GM18909 (cell line): ENCODE results near the gene FCRL1.

ENCODE experiments used
- ATAC-seq: cut with Tn5 transposase; IDR thresholded peaks from one replicate; pipeline ENCODE4 v1.9.1; 2021; ENCODE audit warnings: mild to moderate bottlenecking; ENCODE audit not compliant: unreplicated experiment, poor library complexity

The FCRL1 gene

GRCh38 chr1:157819896-157820295, at the start of gene FCRL1:
FCRL1 (minus strand) TSS chr1:157820120; CDS start chr1:157820037, 83 bp downstream.
- no peak for ATAC-seq

- ATAC-seq = no peak
Observed at GRCh38 chr1:157868654-157869053, 48.7 kb upstream of the FCRL1 start.

GRCh38 chr1:157862114-157863070, 42.5 kb upstream of the FCRL1 start:
- no peak for ATAC-seq

- ATAC-seq = no peak
Observed at GRCh38 chr1:157856538-157856937, 36.6 kb upstream of the FCRL1 start.

- no peak for ATAC-seq
Observed at GRCh38 chr1:157852476-157852875, 32.6 kb upstream of the FCRL1 start.

GRCh38 chr1:157849229-157849875, 29.4 kb upstream of the FCRL1 start:
- no peak for ATAC-seq

GRCh38 chr1:157844089-157844830, 24.3 kb upstream of the FCRL1 start:
- ATAC-seq = no peak

GRCh38 chr1:157842939-157843338, 23.0 kb upstream of the FCRL1 start:
- no peak for ATAC-seq

- ATAC-seq = no peak
Observed at GRCh38 chr1:157841708-157842107, 21.8 kb upstream of the FCRL1 start, which contains the start of gene CD5L. CD5L (minus strand) TSS chr1:157841808; CDS start chr1:157841701, 107 bp downstream.

GRCh38 chr1:157838966-157839365, 19.0 kb upstream of the FCRL1 start:
- no peak for ATAC-seq

- no peak for ATAC-seq
Observed at GRCh38 chr1:157834430-157834829, 14.5 kb upstream of the FCRL1 start.

- no peak for ATAC-seq
Observed at GRCh38 chr1:157833145-157833544, 13.2 kb upstream of the FCRL1 start.

GRCh38 chr1:157831968-157832626, 12.2 kb upstream of the FCRL1 start:
- no peak for ATAC-seq

GRCh38 chr1:157830887-157831286, 11.0 kb upstream of the FCRL1 start:
- no peak for ATAC-seq

- ATAC-seq = no peak
Observed at GRCh38 chr1:157829711-157830110, 9.8 kb upstream of the FCRL1 start.

GRCh38 chr1:157829210-157829609, 9.3 kb upstream of the FCRL1 start:
- ATAC-seq = no peak

GRCh38 chr1:157820299-157820698, 379 bp upstream of the FCRL1 start:
- ATAC-seq = no peak

GRCh38 chr1:157819215-157819614, 705 bp downstream of the FCRL1 start:
- no peak for ATAC-seq

GRCh38 chr1:157813269-157813668, 6.7 kb downstream of the FCRL1 start:
- ATAC-seq = no peak
